ENCODE data around the gene SPAG7. TPM values are rescaled to one million over a fixed set of nuclear protein-coding genes. Genes with fewer than 3 reads are reported as not detected.

SPAG7 gene
- total RNA-seq, 1 experiment from 2014 or later, result 97.3 TPM

DNA sequence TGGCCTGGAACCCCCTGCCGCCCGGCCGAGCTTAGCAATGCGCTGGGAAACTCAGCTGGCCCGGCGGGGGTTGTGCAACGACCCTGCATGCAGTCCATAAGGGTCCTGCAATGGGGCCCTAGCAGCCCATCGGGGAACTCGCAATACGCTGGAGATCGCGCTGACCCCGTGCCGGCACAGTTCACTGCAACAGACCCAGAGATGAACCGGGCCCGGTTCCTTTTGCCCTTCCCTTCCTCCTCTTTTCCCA, 28.1 kb downstream of the SPAG7 start (continued):
- TF ChIP-seq ZBTB21 (CRISPR knock-in tag; IDR thresholded peaks at IDR 0.05; ENCODE audit: borderline replicate concordance) (no peak), CREM (CRISPR knock-in tag; IDR thresholded peaks at IDR 0.05) (no peak), TP53 (CRISPR knock-in tag; IDR thresholded peaks at IDR 0.05) (no peak)
- TF ChIP-seq, protein P1, sequence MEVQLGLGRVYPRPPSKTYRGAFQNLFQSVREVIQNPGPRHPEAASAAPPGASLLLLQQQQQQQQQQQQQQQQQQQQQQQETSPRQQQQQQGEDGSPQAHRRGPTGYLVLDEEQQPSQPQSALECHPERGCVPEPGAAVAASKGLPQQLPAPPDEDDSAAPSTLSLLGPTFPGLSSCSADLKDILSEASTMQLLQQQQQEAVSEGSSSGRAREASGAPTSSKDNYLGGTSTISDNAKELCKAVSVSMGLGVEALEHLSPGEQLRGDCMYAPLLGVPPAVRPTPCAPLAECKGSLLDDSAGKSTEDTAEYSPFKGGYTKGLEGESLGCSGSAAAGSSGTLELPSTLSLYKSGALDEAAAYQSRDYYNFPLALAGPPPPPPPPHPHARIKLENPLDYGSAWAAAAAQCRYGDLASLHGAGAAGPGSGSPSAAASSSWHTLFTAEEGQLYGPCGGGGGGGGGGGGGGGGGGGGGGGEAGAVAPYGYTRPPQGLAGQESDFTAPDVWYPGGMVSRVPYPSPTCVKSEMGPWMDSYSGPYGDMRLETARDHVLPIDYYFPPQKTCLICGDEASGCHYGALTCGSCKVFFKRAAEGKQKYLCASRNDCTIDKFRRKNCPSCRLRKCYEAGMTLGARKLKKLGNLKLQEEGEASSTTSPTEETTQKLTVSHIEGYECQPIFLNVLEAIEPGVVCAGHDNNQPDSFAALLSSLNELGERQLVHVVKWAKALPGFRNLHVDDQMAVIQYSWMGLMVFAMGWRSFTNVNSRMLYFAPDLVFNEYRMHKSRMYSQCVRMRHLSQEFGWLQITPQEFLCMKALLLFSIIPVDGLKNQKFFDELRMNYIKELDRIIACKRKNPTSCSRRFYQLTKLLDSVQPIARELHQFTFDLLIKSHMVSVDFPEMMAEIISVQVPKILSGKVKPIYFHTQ (CRISPR knock-in tag; IDR thresholded peaks at IDR 0.05), result no peak

DNA sequence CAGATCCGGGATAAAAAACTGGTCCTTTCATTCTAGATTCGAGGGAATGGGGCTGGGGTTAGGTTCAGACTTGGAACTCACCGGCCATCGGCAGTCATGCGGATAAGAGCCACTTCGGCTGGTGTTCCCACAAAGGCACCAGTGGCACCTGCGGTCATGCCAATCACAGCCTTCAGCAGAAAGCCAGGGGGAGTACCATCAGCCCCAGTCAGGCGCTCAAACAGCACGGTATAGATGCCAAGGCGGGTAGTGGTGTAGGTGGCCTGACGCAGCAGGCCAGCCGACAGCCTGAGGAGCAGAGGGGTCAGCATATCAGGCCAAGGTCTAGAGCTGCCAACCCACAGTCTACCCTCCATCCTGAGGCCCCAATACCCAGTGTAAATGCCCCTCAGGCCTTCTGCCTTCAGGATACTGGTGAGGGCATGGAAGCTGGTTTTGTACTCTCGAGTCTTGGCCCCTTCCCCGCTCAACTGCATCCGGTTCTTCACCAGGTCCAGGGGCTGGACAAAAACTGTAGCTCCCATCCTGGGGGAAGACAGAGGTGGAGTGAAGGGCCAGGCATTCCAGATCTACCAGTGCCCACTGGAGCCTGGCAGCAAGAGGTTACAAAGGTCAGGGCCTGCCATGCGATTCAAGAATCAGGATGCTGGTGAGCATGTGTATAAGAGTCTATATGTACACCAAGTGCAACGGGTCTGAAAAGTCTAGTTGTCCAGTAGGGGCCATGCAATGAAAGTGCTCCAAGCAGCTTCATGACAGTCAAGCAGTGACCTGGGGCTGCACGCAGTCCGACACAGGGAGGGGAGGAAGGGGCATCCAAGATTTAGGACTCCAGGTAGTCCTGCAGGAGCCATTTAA, 28.7 kb downstream of the SPAG7 start:
- ChIA-PET POLR2A (interaction anchor here (0.5 to 2.6 kb wide), 3 partner anchors 28 to 123 kb away, joined by 3 to 38 read pairs (median 6); partner anchors contain the start of gene SPAG7), CTCF (interaction anchor here (1.0 to 2.6 kb wide), 11 partner anchors 12 to 49 kb away, joined by 3 to 38 read pairs (median 7); partner anchors contain the start of genes CAMTA2, CHRNE, ENO3 and PFN1)
- TF ChIP-seq, protein P2, sequence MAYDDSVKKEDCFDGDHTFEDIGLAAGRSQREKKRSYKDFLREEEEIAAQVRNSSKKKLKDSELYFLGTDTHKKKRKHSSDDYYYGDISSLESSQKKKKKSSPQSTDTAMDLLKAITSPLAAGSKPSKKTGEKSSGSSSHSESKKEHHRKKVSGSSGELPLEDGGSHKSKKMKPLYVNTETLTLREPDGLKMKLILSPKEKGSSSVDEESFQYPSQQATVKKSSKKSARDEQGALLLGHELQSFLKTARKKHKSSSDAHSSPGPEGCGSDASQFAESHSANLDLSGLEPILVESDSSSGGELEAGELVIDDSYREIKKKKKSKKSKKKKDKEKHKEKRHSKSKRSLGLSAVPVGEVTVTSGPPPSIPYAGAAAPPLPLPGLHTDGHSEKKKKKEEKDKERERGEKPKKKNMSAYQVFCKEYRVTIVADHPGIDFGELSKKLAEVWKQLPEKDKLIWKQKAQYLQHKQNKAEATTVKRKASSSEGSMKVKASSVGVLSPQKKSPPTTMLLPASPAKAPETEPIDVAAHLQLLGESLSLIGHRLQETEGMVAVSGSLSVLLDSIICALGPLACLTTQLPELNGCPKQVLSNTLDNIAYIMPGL (CRISPR knock-in tag; IDR thresholded peaks at IDR 0.05), result no peak
- TF ChIP-seq NR3C1 (CRISPR knock-in tag; conservative IDR thresholded peaks at IDR 0.05; ENCODE audit: low read depth), result no peak
- Mint-ChIP-seq H3K27ac (peak overlapping the region; percentile 96), H3K9me3 (no peaks in the 10 kb centered on the region), H3K27me3 (ENCODE audit: low read depth) (no peaks in the 10 kb centered on the region), H3K36me3 (peaks cover 36% of the 10 kb centered on the region), H3K4me1 (peaks cover 28% of the 10 kb centered on the region), H3K4me3 (peak overlapping the region; percentile 96)
- DNase-seq (ENCODE audit: low spot score), result no peak
- ATAC-seq, result no peak

DNA sequence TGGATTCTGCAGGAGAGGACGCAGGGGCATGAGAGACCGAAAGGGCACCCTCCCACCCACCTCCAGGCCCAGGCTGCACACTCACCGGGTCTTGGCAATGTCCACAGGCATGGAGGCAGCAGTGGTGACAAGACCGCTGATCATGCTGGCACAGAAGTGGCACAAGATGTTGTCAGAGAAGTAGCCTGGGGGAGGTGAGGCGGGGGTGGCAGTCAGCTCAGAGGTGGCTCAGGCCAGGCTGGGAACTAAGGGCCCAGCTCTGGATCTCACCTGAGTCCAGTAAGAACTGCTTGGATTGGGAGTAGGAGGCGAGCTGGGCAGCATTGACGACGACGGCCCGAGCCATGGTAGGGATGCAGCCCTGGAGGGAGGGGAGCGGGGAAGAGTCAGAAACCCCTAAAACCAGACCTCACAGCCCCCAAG, 29.5 kb downstream of the SPAG7 start:
- H3K27ac Mint-ChIP-seq, result peak overlapping the region; percentile 68; the same call in 1 of the 2 replicates
- DNase-seq (ENCODE audit: low spot score), result no peak
- POLR2A ChIA-PET, result no interaction called here
- TF ChIP-seq JAZF1 (CRISPR knock-in tag; IDR thresholded peaks at IDR 0.05) (no peak), ZNF396 (CRISPR knock-in tag; IDR thresholded peaks at IDR 0.05; ENCODE audit: borderline replicate concordance) (no peak), TCF7 (CRISPR knock-in tag; IDR thresholded peaks at IDR 0.05; ENCODE audit: low read depth) (no peak), JUN (CRISPR knock-in tag; IDR thresholded peaks at IDR 0.05) (no peak), NFE2L1 (CRISPR knock-in tag; IDR thresholded peaks at IDR 0.05) (no peak), ZNF138 (CRISPR knock-in tag; conservative IDR thresholded peaks at IDR 0.05) (no peak), HMGA2 (CRISPR knock-in tag; IDR thresholded peaks at IDR 0.05) (no peak)
- TF ChIP-seq, protein P1 (CRISPR knock-in tag; IDR thresholded peaks at IDR 0.05), result no peak
- TF ChIP-seq, protein P3, sequence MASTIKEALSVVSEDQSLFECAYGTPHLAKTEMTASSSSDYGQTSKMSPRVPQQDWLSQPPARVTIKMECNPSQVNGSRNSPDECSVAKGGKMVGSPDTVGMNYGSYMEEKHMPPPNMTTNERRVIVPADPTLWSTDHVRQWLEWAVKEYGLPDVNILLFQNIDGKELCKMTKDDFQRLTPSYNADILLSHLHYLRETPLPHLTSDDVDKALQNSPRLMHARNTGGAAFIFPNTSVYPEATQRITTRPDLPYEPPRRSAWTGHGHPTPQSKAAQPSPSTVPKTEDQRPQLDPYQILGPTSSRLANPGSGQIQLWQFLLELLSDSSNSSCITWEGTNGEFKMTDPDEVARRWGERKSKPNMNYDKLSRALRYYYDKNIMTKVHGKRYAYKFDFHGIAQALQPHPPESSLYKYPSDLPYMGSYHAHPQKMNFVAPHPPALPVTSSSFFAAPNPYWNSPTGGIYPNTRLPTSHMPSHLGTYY (CRISPR knock-in tag; IDR thresholded peaks at IDR 0.05), result no peak
- TF ChIP-seq, protein P4, sequence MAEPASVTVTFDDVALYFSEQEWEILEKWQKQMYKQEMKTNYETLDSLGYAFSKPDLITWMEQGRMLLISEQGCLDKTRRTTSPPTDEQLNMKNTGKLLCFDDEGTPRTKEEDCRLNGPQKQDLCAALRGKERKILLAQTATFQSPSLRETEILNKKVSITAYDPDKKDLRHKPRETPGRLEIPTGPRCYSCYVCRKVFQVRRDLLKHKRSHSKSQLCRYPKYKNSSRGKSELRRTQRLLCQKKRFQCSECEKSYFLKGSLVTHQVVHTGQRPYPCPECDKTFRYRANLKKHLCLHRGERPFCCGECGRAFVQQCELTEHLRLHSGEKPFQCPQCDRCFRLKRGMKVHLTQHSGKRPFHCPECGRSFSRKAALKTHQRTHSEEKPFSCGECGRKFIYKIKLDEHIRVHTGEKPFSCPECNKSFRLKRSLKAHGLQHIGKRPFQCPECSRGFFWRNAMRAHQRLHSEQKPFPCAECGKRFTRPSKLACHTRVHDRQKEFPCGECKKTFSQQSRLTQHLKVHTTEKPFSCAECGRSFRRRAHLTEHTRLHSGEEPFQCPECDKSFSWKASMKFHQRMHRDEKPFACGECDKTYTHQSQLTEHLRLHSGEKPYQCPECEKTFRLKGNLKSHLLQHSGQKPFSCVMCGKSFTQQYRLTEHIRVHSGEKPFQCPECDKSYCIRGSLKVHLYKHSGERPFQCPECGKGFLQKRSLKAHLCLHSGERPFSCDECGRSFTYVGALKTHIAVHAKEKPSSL (CRISPR knock-in tag; conservative IDR thresholded peaks at IDR 0.05), result no peak
- TF ChIP-seq, protein P5, sequence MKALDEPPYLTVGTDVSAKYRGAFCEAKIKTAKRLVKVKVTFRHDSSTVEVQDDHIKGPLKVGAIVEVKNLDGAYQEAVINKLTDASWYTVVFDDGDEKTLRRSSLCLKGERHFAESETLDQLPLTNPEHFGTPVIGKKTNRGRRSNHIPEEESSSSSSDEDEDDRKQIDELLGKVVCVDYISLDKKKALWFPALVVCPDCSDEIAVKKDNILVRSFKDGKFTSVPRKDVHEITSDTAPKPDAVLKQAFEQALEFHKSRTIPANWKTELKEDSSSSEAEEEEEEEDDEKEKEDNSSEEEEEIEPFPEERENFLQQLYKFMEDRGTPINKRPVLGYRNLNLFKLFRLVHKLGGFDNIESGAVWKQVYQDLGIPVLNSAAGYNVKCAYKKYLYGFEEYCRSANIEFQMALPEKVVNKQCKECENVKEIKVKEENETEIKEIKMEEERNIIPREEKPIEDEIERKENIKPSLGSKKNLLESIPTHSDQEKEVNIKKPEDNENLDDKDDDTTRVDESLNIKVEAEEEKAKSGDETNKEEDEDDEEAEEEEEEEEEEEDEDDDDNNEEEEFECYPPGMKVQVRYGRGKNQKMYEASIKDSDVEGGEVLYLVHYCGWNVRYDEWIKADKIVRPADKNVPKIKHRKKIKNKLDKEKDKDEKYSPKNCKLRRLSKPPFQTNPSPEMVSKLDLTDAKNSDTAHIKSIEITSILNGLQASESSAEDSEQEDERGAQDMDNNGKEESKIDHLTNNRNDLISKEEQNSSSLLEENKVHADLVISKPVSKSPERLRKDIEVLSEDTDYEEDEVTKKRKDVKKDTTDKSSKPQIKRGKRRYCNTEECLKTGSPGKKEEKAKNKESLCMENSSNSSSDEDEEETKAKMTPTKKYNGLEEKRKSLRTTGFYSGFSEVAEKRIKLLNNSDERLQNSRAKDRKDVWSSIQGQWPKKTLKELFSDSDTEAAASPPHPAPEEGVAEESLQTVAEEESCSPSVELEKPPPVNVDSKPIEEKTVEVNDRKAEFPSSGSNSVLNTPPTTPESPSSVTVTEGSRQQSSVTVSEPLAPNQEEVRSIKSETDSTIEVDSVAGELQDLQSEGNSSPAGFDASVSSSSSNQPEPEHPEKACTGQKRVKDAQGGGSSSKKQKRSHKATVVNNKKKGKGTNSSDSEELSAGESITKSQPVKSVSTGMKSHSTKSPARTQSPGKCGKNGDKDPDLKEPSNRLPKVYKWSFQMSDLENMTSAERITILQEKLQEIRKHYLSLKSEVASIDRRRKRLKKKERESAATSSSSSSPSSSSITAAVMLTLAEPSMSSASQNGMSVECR (CRISPR knock-in tag; IDR thresholded peaks at IDR 0.05; ENCODE audit: borderline replicate concordance), result no peak

More for the DNA sequence above, 29.5 kb downstream of the SPAG7 start:
- Mint-ChIP-seq H3K4me1 (peaks cover 29% of the 10 kb centered on the region), H3K27me3 (ENCODE audit: low read depth) (no peaks in the 10 kb centered on the region), H3K36me3 (peaks cover 34% of the 10 kb centered on the region), H3K9me3 (no peaks in the 10 kb centered on the region), H3K4me3 (peak overlapping the region; percentile 96)
- ATAC-seq, result no peak
- CTCF ChIA-PET, result interaction anchor here (1.0 kb wide), 1 partner anchor 19 kb away, joined by 3 read pairs; no protein-coding TSS in a partner anchor
